H9 (cell line): ENCODE data around the gene TRRAP. TPM values are rescaled to one million over a fixed set of nuclear protein-coding genes. Genes with fewer than 3 reads are reported as not detected.
"Not testable (repeated sequence)": the region's sequence is repeated elsewhere in the genome, so short reads cannot be mapped to it uniquely, and the experiment has no call there.

Experiments
- DNase-seq: peaks from one replicate; pipeline ENCODE4 v3.0.0-alpha.2; 2017
- H2AFZ ChIP-seq: one replicate; pipeline ENCODE4 v1.6.1; 2013; ENCODE audit warnings: mild to moderate bottlenecking, low read length, control low read depth, moderate library complexity
- H2AK5ac ChIP-seq: 2 replicates; pipeline ENCODE4 v1.6.1; 2013; ENCODE audit warnings: low read length, control low read depth, mixed read lengths; ENCODE audit not compliant: insufficient read length
- H2BK120ac ChIP-seq: one replicate; pipeline ENCODE4 v1.6.1; 2013; ENCODE audit warnings: low read depth, mild to moderate bottlenecking, low read length, control low read depth, inconsistent platforms; ENCODE audit not compliant: poor library complexity, severe bottlenecking
- H2BK12ac ChIP-seq: 2 replicates; pipeline ENCODE4 v1.6.1; 2013; ENCODE audit warnings: low read length, control low read depth, mixed read lengths, low read depth; ENCODE audit not compliant: insufficient read length
- H2BK15ac ChIP-seq: 2 replicates; pipeline ENCODE4 v1.6.1; 2013; ENCODE audit warnings: low read depth, low read length, control low read depth
- H2BK20ac ChIP-seq: one replicate; pipeline ENCODE4 v1.6.1; 2013; ENCODE audit warnings: low read depth, mild to moderate bottlenecking, low read length, control low read depth, inconsistent platforms; ENCODE audit not compliant: poor library complexity, severe bottlenecking
- H2BK5ac ChIP-seq: 2 replicates; pipeline ENCODE4 v1.6.1; 2013; ENCODE audit warnings: low read length, control low read depth, mixed read lengths; ENCODE audit not compliant: insufficient read length
- H3K14ac ChIP-seq: 2 replicates; pipeline ENCODE4 v1.6.1; 2013; ENCODE audit warnings: low read length, control low read depth; ENCODE audit not compliant: insufficient read depth
- H3K18ac ChIP-seq: 2 replicates; pipeline ENCODE4 v1.6.1; 2013; ENCODE audit warnings: low read depth, mild to moderate bottlenecking, mixed read lengths, low read length, control low read depth; ENCODE audit not compliant: insufficient read length
- H3K23ac ChIP-seq: 2 replicates; pipeline ENCODE4 v1.6.1; 2013; ENCODE audit warnings: low read length, control low read depth, mixed read lengths, low read depth; ENCODE audit not compliant: insufficient read length
- H3K23me2 ChIP-seq: 2 replicates; pipeline ENCODE4 v1.6.1; 2013; ENCODE audit warnings: low read depth, mild to moderate bottlenecking, mixed read lengths, low read length, control low read depth; ENCODE audit not compliant: insufficient read length, poor library complexity, severe bottlenecking
- H3K27ac ChIP-seq: 2 replicates; pipeline ENCODE4 v1.5.1; 2013; ENCODE audit warnings: low read length, control low read depth, mixed read lengths, low read depth; ENCODE audit not compliant: insufficient read length
- H3K27me3 ChIP-seq: 2 replicates; pipeline ENCODE4 v1.6.1; 2013; ENCODE audit warnings: low read length, control low read depth, inconsistent platforms; ENCODE audit not compliant: insufficient read depth
- H3K4ac ChIP-seq: 2 replicates; pipeline ENCODE4 v1.6.1; 2013; ENCODE audit warnings: low read depth, mild to moderate bottlenecking, control low read depth, inconsistent platforms, low read length, moderate library complexity
- H3K4me1 ChIP-seq: 2 replicates; pipeline ENCODE4 v1.6.1; 2013; ENCODE audit warnings: low read length, control low read depth, inconsistent platforms; ENCODE audit not compliant: insufficient read depth
- H3K4me2 ChIP-seq: 2 replicates; pipeline ENCODE4 v1.6.1; 2013; ENCODE audit warnings: low read length, control low read depth, mixed read lengths; ENCODE audit not compliant: insufficient read length, insufficient read depth
- H3K56ac ChIP-seq: 2 replicates; pipeline ENCODE4 v1.6.1; 2013; ENCODE audit warnings: low read depth, mild to moderate bottlenecking, mixed read lengths, low read length, control low read depth; ENCODE audit not compliant: insufficient read length
- H3K79me1 ChIP-seq: 2 replicates; pipeline ENCODE4 v1.6.1; 2013; ENCODE audit warnings: low read depth, mild to moderate bottlenecking, moderate library complexity, low read length, control low read depth, inconsistent platforms; ENCODE audit not compliant: insufficient read depth, poor library complexity, severe bottlenecking
- H3K79me2 ChIP-seq: 2 replicates; pipeline ENCODE4 v1.6.1; 2013; ENCODE audit warnings: low read length, control low read depth, inconsistent platforms; ENCODE audit not compliant: insufficient read depth
- H3K9ac ChIP-seq: 2 replicates; pipeline ENCODE4 v1.6.1; 2013; ENCODE audit warnings: low read length, control low read depth, mixed read lengths; ENCODE audit not compliant: insufficient read length; ENCODE audit errors: extremely low read depth
- H3K9me3 ChIP-seq: one replicate; pipeline ENCODE4 v1.6.1; 2013; ENCODE audit warnings: low read depth, low read length, inconsistent platforms; ENCODE audit not compliant: control insufficient read depth
- H3T11ph ChIP-seq: one replicate; pipeline ENCODE4 v1.6.1; 2013; ENCODE audit warnings: mild to moderate bottlenecking, low read length, control low read depth, inconsistent platforms
- H4K20me1 ChIP-seq: one replicate; pipeline ENCODE4 v1.6.1; 2013; ENCODE audit not compliant: control insufficient read depth, insufficient read length, insufficient read depth
- H4K5ac ChIP-seq: 2 replicates; pipeline ENCODE4 v1.6.1; 2013; ENCODE audit warnings: low read depth, mild to moderate bottlenecking, mixed read lengths, low read length, control low read depth; ENCODE audit not compliant: insufficient read length
- H4K8ac ChIP-seq: replicated peaks from 2 replicates; pipeline ENCODE4 v1.6.1; 2013; ENCODE audit warnings: low read length, control low read depth, mixed read lengths, low read depth; ENCODE audit not compliant: insufficient read length
- H4K91ac ChIP-seq: 2 replicates; pipeline ENCODE4 v1.6.1; 2013; ENCODE audit warnings: low read depth, mild to moderate bottlenecking, moderate library complexity, mixed read lengths, low read length, control low read depth; ENCODE audit not compliant: insufficient read length
- H3K27ac Mint-ChIP-seq, 3 experiments: 2 replicates in 2 of 3; 3 replicates in 1 of 3; pipeline ENCODE4 v1.8.0; 2020 to 2021; ENCODE audit warnings: mixed read lengths in 3 of 3, mild to moderate bottlenecking in 1 of 3, moderate library complexity in 1 of 3
- H3K27me3 Mint-ChIP-seq: 2 replicates; pipeline ENCODE4 v1.8.0; 2021; ENCODE audit warnings: low read depth, mild to moderate bottlenecking, moderate library complexity, mixed read lengths
- H3K36me3 Mint-ChIP-seq, 3 experiments: 2 replicates in 2 of 3; 3 replicates in 1 of 3; pipeline ENCODE4 v1.8.0; 2020 to 2021; ENCODE audit warnings: low read depth in 3 of 3, mixed read lengths in 3 of 3; ENCODE audit not compliant: insufficient read depth in 1 of 3
- H3K4me1 Mint-ChIP-seq, 2 experiments: 2 replicates each; pipeline ENCODE4 v1.8.0; 2020; ENCODE audit warnings: mixed read lengths in 2 of 2
- H3K4me3 Mint-ChIP-seq, 2 experiments: 2 replicates in 1 of 2; 3 replicates in 1 of 2; pipeline ENCODE4 v1.8.0; 2020 to 2021; ENCODE audit warnings: mild to moderate bottlenecking in 2 of 2, mixed read lengths in 2 of 2, moderate library complexity in 1 of 2
- H3K9me3 Mint-ChIP-seq, 2 experiments: 2 replicates in 1 of 2; 3 replicates in 1 of 2; pipeline ENCODE4 v1.8.0; 2020; ENCODE audit warnings: mild to moderate bottlenecking in 2 of 2, mixed read lengths in 2 of 2, moderate library complexity in 1 of 2
- CTCF ChIP-seq: fragments of 200-600 bp; sonication (generic); conservative IDR thresholded peaks from 3 replicates; pipeline ENCODE4 v1.8.0; 2021; ENCODE audit warnings: antibody characterized with exemption, mild to moderate bottlenecking
- WGBS: extraction: QIAGEN DNeasy Blood & Tissue Kit; methylation state at CpG from one replicate; pipeline ENCODE4 v1.1.7; 2013; ENCODE audit warnings: missing lambda C conversion rate, low lambda C conversion rate, mixed read lengths; ENCODE audit not compliant: insufficient read length; ENCODE audit errors: extremely low coverage; 5-methylcytosine and 5-hydroxymethylcytosine counted together
- total RNA-seq: library from RNA; stranded (reverse); gene quantifications from 2 replicates; pipeline ENCODE4 v1.2.1, GENCODE V29; 2021

The TRRAP gene
- total RNA-seq, 1 experiment from 2014 or later: 58.6 TPM

DNA sequence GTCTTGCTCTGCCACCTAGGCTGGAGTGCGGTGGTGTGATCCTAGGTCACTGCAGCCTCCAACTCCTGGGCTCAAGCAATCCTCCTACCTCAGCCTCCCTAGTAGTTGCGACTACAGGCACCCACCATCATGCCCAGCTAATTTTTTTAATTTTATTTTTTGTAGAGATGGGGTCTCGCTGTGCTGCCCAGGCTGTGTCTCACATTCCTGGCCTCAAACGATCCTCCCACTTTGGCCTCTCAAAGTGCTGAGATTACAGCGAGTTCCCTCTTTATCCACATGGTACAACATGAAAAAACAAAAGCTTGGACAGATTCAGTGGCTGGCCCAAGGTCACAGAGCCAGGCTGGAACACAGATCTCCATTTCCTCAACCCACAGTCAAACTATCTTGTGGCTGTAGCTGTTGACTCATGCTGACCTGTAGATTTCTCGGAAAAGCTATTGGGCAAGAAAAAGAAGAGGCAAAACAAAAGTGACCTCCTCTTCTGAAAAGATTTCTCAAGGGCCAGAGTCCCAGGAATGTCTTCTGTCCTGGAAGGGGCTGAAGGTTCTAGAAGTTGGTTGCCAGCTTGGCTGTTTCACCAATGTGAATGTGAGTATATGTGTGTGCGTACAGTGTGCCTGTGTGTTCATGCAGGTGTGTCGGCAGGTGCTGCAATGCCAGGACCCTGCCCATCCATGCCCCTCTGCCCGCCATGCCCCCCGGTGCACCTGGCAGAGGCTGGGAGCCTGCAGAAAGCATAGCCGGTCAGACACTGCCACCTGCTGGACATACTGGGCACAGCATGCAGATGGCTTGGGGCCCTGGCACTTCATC is 36.9 kb upstream of the TRRAP start:
- Histone ChIP-seq H2BK5ac (no peak overlapping the region), H2BK20ac (no peak overlapping the region), H4K91ac (no peak overlapping the region), H4K20me1 (no peaks in the 10 kb centered on the region), H2AFZ (no peak overlapping the region), H4K5ac (no peak overlapping the region), H2AK5ac (no peak overlapping the region), H3K27me3 (no peaks in the 10 kb centered on the region; the same call in 1 of the 2 replicates), H4K8ac (no peak overlapping the region), H3K79me2 (no peaks in the 10 kb centered on the region), H3K79me1 (no peaks in the 10 kb centered on the region), H3K56ac (no peak overlapping the region), H3K14ac (no peak overlapping the region), H3K9me3 (no peaks in the 10 kb centered on the region), H2BK12ac (no peak overlapping the region), H2BK15ac (0 out of 2 replicates have a peak overlapping the region, but pooled peaks have one; percentile 55), H3K27ac (no peak overlapping the region), H2BK120ac (no peak overlapping the region), H3K18ac (no peak overlapping the region), H3K4me1 (no peaks in the 10 kb centered on the region), H3K23me2 (no peaks in the 10 kb centered on the region), H3K9ac (no peak overlapping the region), H3K4me2 (no peak overlapping the region), H3T11ph (no peak overlapping the region), H3K23ac (no peak overlapping the region), H3K4ac (no peak overlapping the region)
- TF ChIP-seq CTCF: peak; percentile 98
- Mint-ChIP-seq H3K36me3 (no peaks in the 10 kb centered on the region), H3K27ac (no peak overlapping the region), H3K27me3 (peaks cover 10% of the 10 kb centered on the region), H3K4me1 (peaks cover 11 to 17% of the 10 kb centered on the region in 2 experiments), H3K4me3 (no peak overlapping the region), H3K9me3 (no peaks in the 10 kb centered on the region)
- WGBS: no CpG with 5 or more reads among the region's 11 CpGs
- peak; percentile 74 for DNase-seq

DNA sequence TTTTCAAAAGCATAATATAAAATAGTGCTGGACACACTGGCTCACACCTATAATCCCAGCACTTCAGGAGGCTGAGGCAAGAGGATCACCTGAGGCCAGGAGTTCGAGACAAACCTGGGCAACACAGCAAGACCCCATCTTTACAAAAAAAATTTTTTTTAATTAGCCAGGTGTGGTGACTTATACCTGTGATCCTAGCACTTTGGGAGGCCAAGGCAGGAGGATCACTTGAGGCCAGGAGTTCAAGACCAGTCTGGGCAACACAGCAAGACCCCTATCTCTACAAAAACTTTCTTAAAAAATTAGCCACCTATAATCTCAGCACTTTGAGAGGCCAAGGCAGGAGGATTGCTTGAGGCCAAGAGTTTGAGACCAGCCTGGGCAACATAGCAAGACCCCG is 35.8 kb upstream of the TRRAP start:
- not testable (repeated sequence) for H2BK120ac ChIP-seq, H3K79me2 ChIP-seq, H2BK12ac ChIP-seq, H2BK15ac ChIP-seq, H3K79me1 ChIP-seq, H2AFZ ChIP-seq, H3K4ac ChIP-seq, H3K56ac ChIP-seq, H2BK20ac ChIP-seq, H4K91ac ChIP-seq, H3K4me1 ChIP-seq, H3K14ac ChIP-seq, H3K27ac Mint-ChIP-seq, H2BK5ac ChIP-seq, H3K9me3 ChIP-seq, H3K4me1 Mint-ChIP-seq, H4K5ac ChIP-seq, H3K9me3 Mint-ChIP-seq, H3K18ac ChIP-seq, H4K8ac ChIP-seq, H2AK5ac ChIP-seq, H3K36me3 Mint-ChIP-seq, DNase-seq, H3K4me3 Mint-ChIP-seq, H3K4me2 ChIP-seq, H3K27ac ChIP-seq, H3K23me2 ChIP-seq, H3T11ph ChIP-seq, H4K20me1 ChIP-seq, H3K23ac ChIP-seq, H3K27me3 ChIP-seq, H3K27me3 Mint-ChIP-seq, H3K9ac ChIP-seq
- no CpG with 5 or more reads among the region's 2 CpGs for WGBS
